HL-60 (cell line): Measurements from ENCODE around the gene RGPD8.

Experiments used
- DNase-seq, 2 experiments: peaks; one replicate each; pipeline ENCODE4 v3.0.0-alpha.2; 2010 to 2020; ENCODE audit warnings: low read depth in 1 of 2, low spot score in 1 of 2
- H3K27ac ChIP-seq: fragments of 250-450 bp; sonication (Bioruptor Pico); replicated peaks from 2 replicates; pipeline ENCODE4 v1.5.1; 2020; ENCODE audit warnings: mild to moderate bottlenecking, moderate library complexity
- H3K27me3 ChIP-seq: fragments of 250-450 bp; sonication (Bioruptor Pico); 2 replicates; pipeline ENCODE4 v1.5.1; 2021; ENCODE audit warnings: mild to moderate bottlenecking, moderate library complexity; ENCODE audit not compliant: insufficient read depth, poor library complexity, severe bottlenecking
- H3K4me3 ChIP-seq: replicated peaks from 2 replicates; pipeline ENCODE4 v1.5.1; 2011; ENCODE audit warnings: mild to moderate bottlenecking, control low read depth, low read length; ENCODE audit not compliant: insufficient read depth
- GABPA ChIP-seq: IDR thresholded peaks from 2 replicates; pipeline ENCODE4 v1.6.1; 2012; ENCODE audit warnings: low read depth
- POLR2AphosphoS5 ChIP-seq: IDR thresholded peaks from 2 replicates; pipeline ENCODE4 v1.6.1; 2012; ENCODE audit warnings: low read depth
- SPI1 ChIP-seq: IDR thresholded peaks from 2 replicates; pipeline ENCODE4 v1.6.1; 2012; ENCODE audit warnings: low read depth, mild to moderate bottlenecking, borderline replicate concordance
- TF ChIP-seq, protein P1 (sequence below): IDR thresholded peaks from one replicate; pipeline ENCODE4 v1.5.1; 2011; ENCODE audit warnings: low read length, control low read depth, inconsistent platforms; ENCODE audit not compliant: insufficient read depth
- TF ChIP-seq, protein P2 (sequence below): IDR thresholded peaks from 2 replicates; pipeline ENCODE4 v1.6.1; 2012; ENCODE audit warnings: low read depth; ENCODE audit not compliant: insufficient replicate concordance

Gene RGPD8

DNA sequence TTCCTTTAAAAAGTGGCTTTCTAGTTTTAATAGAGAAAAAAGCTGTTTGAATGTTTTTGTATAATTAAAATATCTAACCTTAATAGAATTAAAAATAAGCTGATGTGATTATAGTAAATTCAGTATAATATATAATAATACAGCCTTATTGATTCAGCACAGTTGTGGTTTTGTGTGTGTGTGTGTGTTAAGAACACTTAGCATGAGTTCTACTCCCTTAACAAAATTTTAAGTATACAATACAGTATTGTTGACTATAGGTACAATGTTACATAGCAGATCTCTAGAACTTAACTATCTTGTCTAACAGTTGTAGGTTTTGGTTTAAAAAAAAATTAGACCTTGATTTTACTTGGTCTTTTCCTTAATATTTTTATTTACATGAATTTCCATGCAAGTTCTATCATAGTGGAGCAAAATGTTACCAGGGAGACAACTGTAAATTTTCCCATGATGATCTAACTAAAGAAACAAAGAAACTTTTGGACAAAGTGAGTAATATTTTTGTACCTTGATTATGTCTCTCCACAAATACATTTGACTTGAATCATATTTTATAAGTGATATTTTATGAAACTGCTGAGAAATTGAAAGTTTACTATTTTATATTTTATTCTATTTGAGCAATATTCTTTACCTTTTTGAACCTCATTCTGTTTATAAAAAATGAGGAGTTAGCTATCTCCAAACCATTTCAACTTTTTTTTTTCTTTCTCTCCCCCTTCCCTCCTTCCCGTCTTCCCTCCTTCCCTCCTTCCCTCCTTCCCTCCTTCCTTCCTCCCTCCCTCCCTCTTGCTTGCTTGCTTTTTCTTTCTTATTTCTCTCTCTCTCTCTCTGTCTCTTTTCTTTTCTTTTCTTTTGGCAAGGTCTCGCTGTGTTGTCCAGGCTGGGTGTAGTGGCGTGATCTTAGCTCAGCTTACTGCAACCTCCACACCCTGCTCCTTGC lies 111.8 kb downstream of the RGPD8 start:
- no peak overlapping the region for H3K4me3 ChIP-seq
- no peaks in the 10 kb centered on the region for H3K27me3 ChIP-seq
- DNase-seq = no peak
- TF ChIP-seq SPI1 (no peak), POLR2AphosphoS5 (no peak), GABPA (no peak)
- TF ChIP-seq, protein P1, sequence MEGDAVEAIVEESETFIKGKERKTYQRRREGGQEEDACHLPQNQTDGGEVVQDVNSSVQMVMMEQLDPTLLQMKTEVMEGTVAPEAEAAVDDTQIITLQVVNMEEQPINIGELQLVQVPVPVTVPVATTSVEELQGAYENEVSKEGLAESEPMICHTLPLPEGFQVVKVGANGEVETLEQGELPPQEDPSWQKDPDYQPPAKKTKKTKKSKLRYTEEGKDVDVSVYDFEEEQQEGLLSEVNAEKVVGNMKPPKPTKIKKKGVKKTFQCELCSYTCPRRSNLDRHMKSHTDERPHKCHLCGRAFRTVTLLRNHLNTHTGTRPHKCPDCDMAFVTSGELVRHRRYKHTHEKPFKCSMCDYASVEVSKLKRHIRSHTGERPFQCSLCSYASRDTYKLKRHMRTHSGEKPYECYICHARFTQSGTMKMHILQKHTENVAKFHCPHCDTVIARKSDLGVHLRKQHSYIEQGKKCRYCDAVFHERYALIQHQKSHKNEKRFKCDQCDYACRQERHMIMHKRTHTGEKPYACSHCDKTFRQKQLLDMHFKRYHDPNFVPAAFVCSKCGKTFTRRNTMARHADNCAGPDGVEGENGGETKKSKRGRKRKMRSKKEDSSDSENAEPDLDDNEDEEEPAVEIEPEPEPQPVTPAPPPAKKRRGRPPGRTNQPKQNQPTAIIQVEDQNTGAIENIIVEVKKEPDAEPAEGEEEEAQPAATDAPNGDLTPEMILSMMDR = no peak
- TF ChIP-seq, protein P2, sequence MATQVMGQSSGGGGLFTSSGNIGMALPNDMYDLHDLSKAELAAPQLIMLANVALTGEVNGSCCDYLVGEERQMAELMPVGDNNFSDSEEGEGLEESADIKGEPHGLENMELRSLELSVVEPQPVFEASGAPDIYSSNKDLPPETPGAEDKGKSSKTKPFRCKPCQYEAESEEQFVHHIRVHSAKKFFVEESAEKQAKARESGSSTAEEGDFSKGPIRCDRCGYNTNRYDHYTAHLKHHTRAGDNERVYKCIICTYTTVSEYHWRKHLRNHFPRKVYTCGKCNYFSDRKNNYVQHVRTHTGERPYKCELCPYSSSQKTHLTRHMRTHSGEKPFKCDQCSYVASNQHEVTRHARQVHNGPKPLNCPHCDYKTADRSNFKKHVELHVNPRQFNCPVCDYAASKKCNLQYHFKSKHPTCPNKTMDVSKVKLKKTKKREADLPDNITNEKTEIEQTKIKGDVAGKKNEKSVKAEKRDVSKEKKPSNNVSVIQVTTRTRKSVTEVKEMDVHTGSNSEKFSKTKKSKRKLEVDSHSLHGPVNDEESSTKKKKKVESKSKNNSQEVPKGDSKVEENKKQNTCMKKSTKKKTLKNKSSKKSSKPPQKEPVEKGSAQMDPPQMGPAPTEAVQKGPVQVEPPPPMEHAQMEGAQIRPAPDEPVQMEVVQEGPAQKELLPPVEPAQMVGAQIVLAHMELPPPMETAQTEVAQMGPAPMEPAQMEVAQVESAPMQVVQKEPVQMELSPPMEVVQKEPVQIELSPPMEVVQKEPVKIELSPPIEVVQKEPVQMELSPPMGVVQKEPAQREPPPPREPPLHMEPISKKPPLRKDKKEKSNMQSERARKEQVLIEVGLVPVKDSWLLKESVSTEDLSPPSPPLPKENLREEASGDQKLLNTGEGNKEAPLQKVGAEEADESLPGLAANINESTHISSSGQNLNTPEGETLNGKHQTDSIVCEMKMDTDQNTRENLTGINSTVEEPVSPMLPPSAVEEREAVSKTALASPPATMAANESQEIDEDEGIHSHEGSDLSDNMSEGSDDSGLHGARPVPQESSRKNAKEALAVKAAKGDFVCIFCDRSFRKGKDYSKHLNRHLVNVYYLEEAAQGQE = no peak
- H3K27ac ChIP-seq = no peak overlapping the region
